Measurements from ENCODE around the gene HIVEP3. TPM values are rescaled to one million over a fixed set of nuclear protein-coding genes. Genes with fewer than 3 reads are reported as not detected.

Gene HIVEP3
- total RNA-seq, 3 donors from 2014 or later: 4.9 to 6.5 (median 6.1) TPM

GRCh38 chr1:41880950-41881885, 37.5 kb downstream of the HIVEP3 start:
- intact Hi-C loops (cut with DNase I, micrococcal nuclease): no loop called here
- ATAC-seq (no peak), DNase-seq (no peak)
- no peaks in the 10 kb centered on the region for H3K36me3 ChIP-seq (ENCODE audit: low read depth)
- TF ChIP-seq CTCF (IDR thresholded peaks at IDR 0.05): no peak
- H3K4me3 ChIP-seq: no peak overlapping the region
- peaks cover 3% of the 10 kb centered on the region for H3K4me1 ChIP-seq (ENCODE audit: low read depth)
- H3K9me3 ChIP-seq: no peaks in the 10 kb centered on the region

- intact Hi-C loops (cut with DNase I, micrococcal nuclease): no loop called here
- TF ChIP-seq CTCF (IDR thresholded peaks at IDR 0.05): no peak
- no peak for ATAC-seq
Measured at GRCh38 chr1:41880261-41880660, 38.5 kb downstream of the HIVEP3 start.

GRCh38 chr1:41879617-41880016, 39.1 kb downstream of the HIVEP3 start:
- intact Hi-C loops (cut with DNase I, micrococcal nuclease): no loop called here
- ATAC-seq: no peak

More at GRCh38 chr1:41880261-41880660, 38.5 kb downstream of the HIVEP3 start:
- no peaks in the 10 kb centered on the region for H3K9me3 ChIP-seq
- DNase-seq: no peak
- H3K4me1 ChIP-seq (ENCODE audit: low read depth): peaks cover 3% of the 10 kb centered on the region
- H3K36me3 ChIP-seq (ENCODE audit: low read depth): no peaks in the 10 kb centered on the region
- H3K4me3 ChIP-seq: no peak overlapping the region

GRCh38 chr1:41878911-41879310, 39.8 kb downstream of the HIVEP3 start:
- H3K4me3 ChIP-seq: no peak overlapping the region
- H3K4me1 ChIP-seq (ENCODE audit: low read depth): peaks cover 3% of the 10 kb centered on the region
- ATAC-seq (no peak), DNase-seq (no peak)
- intact Hi-C loops (cut with DNase I, micrococcal nuclease): no loop called here
- H3K36me3 ChIP-seq (ENCODE audit: low read depth): no peaks in the 10 kb centered on the region
- H3K9me3 ChIP-seq: no peaks in the 10 kb centered on the region
- no peak for TF ChIP-seq CTCF (IDR thresholded peaks at IDR 0.05)

More at GRCh38 chr1:41879617-41880016, 39.1 kb downstream of the HIVEP3 start:
- no peak for TF ChIP-seq CTCF (IDR thresholded peaks at IDR 0.05)
- Histone ChIP-seq H3K36me3 (ENCODE audit: low read depth) (no peaks in the 10 kb centered on the region), H3K4me1 (ENCODE audit: low read depth) (peaks cover 3% of the 10 kb centered on the region), H3K4me3 (no peak overlapping the region), H3K9me3 (no peaks in the 10 kb centered on the region)
- DNase-seq: no peak

GRCh38 chr1:41878495-41878894, 40.2 kb downstream of the HIVEP3 start:
- H3K36me3 ChIP-seq (ENCODE audit: low read depth): no peaks in the 10 kb centered on the region

More at GRCh38 chr1:41878495-41878894, 40.2 kb downstream of the HIVEP3 start:
- ATAC-seq (no peak), DNase-seq (no peak)
- peaks cover 3% of the 10 kb centered on the region for H3K4me1 ChIP-seq (ENCODE audit: low read depth)
- intact Hi-C loops (cut with DNase I, micrococcal nuclease): no loop called here
- no peaks in the 10 kb centered on the region for H3K9me3 ChIP-seq
- H3K4me3 ChIP-seq: no peak overlapping the region
- TF ChIP-seq CTCF (IDR thresholded peaks at IDR 0.05): no peak

Measured in mucosa of descending colon (tissue), 3 donors.